NB4 (cell line): Measurements from ENCODE around the gene CAPN11.
"Not testable (repeated sequence)": the region's sequence is repeated elsewhere in the genome, so short reads cannot be mapped to it uniquely, and the experiment has no call there.

Experiments used
- CTCF ChIP-seq: IDR thresholded peaks from one replicate; pipeline ENCODE4 v1.5.1; 2012; ENCODE audit warnings: low read depth, low read length
- POLR2A ChIP-seq: IDR thresholded peaks from 2 replicates; pipeline ENCODE4 v1.6.1; 2011; ENCODE audit warnings: mild to moderate bottlenecking; ENCODE audit not compliant: insufficient read length; ENCODE audit errors: extremely low read depth
- TF ChIP-seq, protein P1 (sequence below): IDR thresholded peaks from 2 replicates; pipeline ENCODE4 v1.6.1; 2011; ENCODE audit warnings: low read depth, low read length

DNA sequence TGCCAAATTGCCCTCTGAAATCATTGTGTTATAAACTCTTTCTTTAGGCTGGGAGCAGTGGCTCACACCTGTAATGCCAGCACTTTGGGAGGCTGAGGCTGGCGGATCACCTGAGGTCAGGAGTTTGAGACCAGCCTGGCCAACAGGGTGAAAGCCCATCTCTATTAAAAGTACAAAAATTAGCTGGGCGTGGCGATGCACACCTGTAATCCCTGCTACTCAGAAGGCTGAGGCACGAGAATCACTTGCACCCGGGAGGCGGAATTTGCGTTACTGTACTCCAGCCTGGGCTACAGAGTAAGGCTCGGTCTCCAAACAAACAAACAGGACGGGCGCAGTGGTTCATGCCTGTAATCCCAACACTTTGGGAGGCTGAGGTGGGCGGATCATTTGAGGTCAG lies 37.7 kb downstream of the CAPN11 start:
- not testable (repeated sequence) for TF ChIP-seq POLR2A, CTCF
- TF ChIP-seq, protein P1, sequence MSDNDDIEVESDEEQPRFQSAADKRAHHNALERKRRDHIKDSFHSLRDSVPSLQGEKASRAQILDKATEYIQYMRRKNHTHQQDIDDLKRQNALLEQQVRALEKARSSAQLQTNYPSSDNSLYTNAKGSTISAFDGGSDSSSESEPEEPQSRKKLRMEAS = not testable (repeated sequence)
